Stimulated activated CD8-positive, alpha-beta memory T cell treated with anti-CD3 and anti-CD28 coated beads, Interleukin-2, amount 100 ng/mL, for 1 hour (primary cell): Measurements from ENCODE around the gene DHRS7B.
"Not testable (repeated sequence)": the region's sequence is repeated elsewhere in the genome, so short reads cannot be mapped to it uniquely, and the experiment has no call there.

ENCODE experiments used
- DNase-seq, 2 donors: peaks; one replicate each; pipeline ENCODE4 v3.0.0-alpha.2; 2020; ENCODE audit warnings: low read depth in 2 of 2

Gene DHRS7B

DNA sequence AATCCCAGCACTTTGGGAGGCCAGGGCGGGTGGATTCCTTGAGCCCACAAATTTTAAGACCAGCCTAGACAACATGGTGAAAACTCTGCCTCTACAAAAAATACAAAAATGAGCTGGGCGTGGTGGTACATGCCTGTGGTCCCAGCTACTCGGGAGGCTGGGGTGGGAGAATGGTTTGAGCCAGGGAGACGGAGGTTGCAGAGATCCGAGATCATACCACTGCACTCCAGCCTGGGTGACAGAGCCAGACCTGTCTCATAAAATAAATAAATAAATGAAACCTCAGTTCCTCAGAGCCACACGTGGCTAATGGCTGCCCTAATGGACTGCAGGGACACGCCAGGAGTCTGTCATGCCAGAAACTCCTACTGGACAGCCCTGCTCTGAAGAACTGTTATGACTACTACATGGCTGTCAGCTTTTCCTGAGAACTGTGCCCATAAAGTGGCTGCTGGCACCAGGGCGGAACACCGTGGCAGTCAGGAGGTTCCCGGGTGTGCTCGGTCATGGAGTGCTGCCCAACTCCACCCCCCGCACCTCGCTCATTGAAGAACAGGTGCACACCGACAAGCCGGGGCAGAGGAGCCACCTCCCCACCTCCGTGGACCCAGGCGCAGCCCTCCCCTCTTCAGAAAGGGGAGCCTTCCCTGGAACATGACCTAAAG lies 82.9 kb downstream of the DHRS7B start:
- no peak for DNase-seq

DNA sequence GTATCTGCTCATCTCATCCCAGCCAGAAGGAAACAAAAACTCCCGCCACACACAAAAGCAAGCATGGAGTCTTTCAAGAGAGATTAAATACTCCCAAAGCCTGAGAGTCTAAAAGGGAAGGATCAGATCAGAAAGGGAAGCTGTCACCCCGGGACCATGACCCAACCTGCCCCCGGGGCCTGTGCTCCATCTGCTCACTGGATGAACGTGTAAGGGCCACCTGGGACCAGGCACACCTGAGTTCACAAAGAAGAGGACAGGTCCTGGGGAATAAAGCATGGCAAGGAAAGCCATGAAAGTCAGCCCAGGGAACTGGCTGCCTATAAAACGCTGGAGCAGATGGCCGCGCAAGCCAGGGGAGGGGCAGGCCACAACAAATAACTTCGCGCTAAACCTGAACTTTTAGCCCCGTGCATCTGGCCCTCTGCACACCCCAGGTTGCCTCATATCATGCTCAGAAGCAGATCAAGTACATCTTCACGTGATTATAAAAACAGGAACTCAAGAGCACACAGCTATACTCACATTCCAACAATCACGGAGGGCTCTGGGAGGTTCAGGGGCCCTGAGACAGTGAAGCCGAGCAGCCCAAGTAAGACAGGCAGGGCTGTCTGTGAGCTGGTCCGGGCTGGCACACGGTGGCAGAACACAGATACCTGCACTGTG lies 83.8 kb downstream of the DHRS7B start:
- no peak for DNase-seq

DNA sequence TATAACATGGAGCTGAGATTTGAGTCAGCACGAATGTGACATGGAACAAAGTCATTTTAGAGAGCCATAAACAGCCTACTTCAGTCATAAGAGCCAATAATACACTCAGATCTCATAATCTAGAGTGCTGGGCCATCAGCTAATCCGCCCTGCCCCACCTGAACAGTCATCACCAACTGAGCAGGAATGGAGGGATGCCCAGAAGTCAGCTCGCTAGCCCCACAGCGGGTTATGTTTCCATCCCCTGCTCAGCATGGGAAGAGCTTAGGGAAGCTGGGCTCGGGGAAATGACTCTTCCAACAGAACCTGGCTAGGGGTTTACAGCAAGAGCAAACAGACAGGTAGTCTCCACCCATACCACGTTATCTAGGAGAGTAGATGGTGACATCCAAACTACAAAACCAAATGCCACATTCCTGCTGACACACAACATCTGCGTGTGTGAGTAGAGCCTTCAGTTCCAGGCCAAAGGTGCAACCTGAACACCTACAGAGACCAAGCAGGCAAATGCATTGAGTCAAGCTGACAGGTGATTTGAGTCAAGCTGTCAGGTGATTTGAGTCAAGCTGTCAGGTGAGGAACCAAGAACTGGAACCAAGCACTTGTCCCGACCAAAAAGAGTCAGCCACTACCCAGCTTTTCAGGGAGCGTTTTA lies 85.2 kb downstream of the DHRS7B start:
- no peak for DNase-seq

- DNase-seq = no peak
These were observed 86.3 kb downstream of the DHRS7B start for GRCh38 chr17:21212826-21213637.

DNA sequence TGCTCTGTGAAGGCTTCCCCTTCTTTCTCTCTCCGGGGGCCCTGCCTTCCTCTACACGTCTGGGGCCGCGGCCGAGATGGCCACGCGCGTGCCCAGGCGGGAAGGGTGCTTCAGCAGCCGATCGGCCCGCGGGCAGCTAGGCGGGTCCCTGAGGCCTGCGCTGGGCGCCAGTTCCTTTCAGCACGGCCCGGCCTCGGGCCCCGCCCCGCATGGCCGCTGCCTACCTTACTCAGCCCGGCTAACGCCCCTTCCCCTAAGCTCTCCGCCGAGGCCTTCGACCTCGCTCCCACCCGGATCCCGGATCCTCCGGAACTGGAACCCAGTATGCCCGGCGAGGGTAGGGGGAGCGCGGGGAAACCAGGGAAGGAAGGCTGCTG lies 86.9 kb downstream of the DHRS7B start:
- peak in 1 of 2 donors; percentile 3 for DNase-seq

- DNase-seq = peak; percentile 89 to 90
These were observed 87.4 kb downstream of the DHRS7B start, which contains the start of gene TMEM11 for GRCh38 chr17:21214015-21214776. TMEM11 (minus strand) TSS chr17:21214161; CDS start chr17:21214152, 9 bp downstream.

GRCh38 chr17:21214777-21215541 lies 88.2 kb downstream of the DHRS7B start:
- DNase-seq = no peak

DNA sequence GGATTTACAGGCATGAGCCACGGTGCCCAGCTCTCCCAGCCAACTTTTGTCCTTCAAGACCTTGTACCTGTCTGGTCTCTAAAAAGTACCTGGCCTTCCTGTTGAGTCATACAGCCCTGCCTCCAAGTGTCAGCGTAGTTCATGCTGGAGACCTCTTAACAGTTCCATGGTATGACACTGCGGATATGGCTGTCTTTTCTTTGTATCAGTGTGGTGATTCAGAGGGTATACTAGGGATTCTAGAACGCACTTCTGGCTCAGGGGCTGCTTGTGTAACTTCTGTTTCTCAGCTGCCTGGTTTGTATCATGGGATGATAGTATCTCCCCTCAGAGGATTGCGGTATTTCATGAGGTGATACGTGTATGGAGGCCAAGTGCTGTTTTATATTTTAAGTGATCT lies 89.2 kb downstream of the DHRS7B start:
- no peak for DNase-seq

GRCh38 chr17:21217346-21217745 lies 90.6 kb downstream of the DHRS7B start:
- DNase-seq = no peak

- no peak for DNase-seq
These were observed 91.3 kb downstream of the DHRS7B start for GRCh38 chr17:21218101-21218500.

DNA sequence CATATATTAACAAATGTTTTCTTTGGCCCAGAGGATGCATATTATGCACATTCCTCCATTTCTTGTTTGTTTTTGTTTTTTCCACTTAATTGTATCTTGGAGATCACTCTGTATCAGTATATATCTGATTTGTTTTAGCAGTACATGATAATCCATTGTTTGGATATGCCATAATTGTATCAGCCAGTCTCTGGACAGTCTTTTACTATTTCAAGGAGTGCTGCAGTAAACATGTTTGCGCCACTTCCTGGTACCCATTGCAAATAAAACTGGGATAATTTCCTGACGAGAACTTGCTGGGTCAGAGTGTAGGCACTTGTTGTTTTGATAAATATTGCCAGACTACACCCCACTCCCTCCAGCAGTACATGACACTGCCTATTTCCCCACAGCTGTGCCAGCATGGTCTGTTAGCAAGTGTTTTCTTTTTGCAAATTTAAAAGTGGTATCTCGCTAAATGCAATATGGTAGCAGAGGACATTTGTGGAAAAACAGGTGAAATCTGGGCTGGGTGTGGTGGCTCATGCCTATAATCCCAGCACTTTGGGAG lies 92.1 kb downstream of the DHRS7B start:
- DNase-seq = no peak

GRCh38 chr17:21223086-21223485 lies 96.3 kb downstream of the DHRS7B start:
- no peak for DNase-seq

GRCh38 chr17:21227277-21227676 lies 100.5 kb downstream of the DHRS7B start:
- DNase-seq = not testable (repeated sequence)

DNA sequence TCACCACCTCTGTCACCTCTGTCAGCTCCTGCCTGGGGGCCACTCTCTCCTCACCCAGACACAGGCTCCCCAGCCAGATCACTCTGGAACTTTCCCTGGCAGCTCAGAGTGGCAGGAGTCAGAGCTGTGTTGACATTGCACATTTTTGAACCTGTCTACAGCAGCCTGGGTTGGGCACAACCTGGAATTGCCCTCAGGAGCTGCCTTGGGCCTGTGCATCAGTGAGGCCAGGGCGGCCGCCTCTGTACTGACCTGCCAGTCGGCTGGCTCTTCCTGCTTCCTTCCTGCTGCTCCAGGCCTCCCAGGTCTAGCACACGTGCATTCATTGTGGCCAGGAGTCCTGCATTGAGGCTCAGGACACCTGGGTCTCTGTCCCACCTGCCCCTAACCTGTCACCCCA lies 101.3 kb downstream of the DHRS7B start:
- no peak for DNase-seq

- no peak for DNase-seq
These were observed 102.1 kb downstream of the DHRS7B start for GRCh38 chr17:21228845-21229244.

DNA sequence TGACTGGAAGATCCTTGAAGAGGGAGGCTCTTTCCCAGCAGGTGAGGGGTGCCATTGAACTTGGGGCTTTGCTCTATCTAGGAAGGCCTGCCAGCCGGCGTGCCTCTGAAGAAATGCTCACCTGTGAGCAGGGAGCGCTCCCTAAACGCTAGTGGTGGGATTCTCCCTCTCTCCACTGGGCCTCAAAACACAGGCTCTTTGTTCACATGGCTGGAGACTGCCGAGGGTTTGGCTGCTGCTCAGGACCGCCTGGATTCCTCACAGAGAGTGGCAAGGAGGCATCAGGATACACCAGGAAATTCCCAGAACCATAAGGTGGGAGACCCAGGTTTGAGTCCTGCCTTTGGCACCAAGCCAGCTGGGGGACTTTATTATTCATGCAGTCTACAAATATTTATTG lies 104.8 kb downstream of the DHRS7B start:
- no peak for DNase-seq

- no peak for DNase-seq
These were observed 105.4 kb downstream of the DHRS7B start for GRCh38 chr17:21232033-21232749.

- DNase-seq = no peak
These were observed 107.0 kb downstream of the DHRS7B start for GRCh38 chr17:21233581-21234347.

GRCh38 chr17:21235921-21236320 lies 109.2 kb downstream of the DHRS7B start:
- no peak for DNase-seq
